Activated T-helper 1 cell treated with Interleukin-2 at 50 U/mL for 16 hours (primary cell): ENCODE results near the gene EGLN2.
"Not testable (repeated sequence)": the region's sequence is repeated elsewhere in the genome, so short reads cannot be mapped to it uniquely, and the experiment has no call there.

Experiments
- DNase-seq: peaks from one replicate; pipeline ENCODE4 v3.0.0-alpha.2; 2020; ENCODE audit warnings: low read depth

The EGLN2 gene

GRCh38 chr19:40846722-40847121, 47.7 kb downstream of the EGLN2 start:
- DNase-seq, result not testable (repeated sequence)

- DNase-seq, result not testable (repeated sequence)
Observed at GRCh38 chr19:40850277-40850676, 51.3 kb downstream of the EGLN2 start, which contains the start of gene CYP2A6. Gene CYP2A6 (minus strand): TSS chr19:40850447. CDS start chr19:40850426, 21 bp downstream.

GRCh38 chr19:40852467-40853152, 53.6 kb downstream of the EGLN2 start:
- not testable (repeated sequence) for DNase-seq
